NCI-H1930 (cell line): ENCODE data around the gene HOXB1.

Experiments
- DNase-seq, 2 experiments: peaks; one replicate each; lab custom pipeline; 2025; lab: John Stamatoyannopoulos, UW

Gene HOXB1

GRCh38 chr17:48554412-48555257 lies 23.8 kb upstream of the HOXB1 start:
- no peak for DNase-seq

- no peak for DNase-seq
Observed at GRCh38 chr17:48553826-48554225, 23.0 kb upstream of the HOXB1 start.

- DNase-seq = no peak
Observed at GRCh38 chr17:48553190-48553547, 22.4 kb upstream of the HOXB1 start.

- peak; percentile 35 to 42 for DNase-seq
Observed at GRCh38 chr17:48552466-48553189, 21.8 kb upstream of the HOXB1 start.

- peak in 1 of 2 experiments; percentile 32 for DNase-seq
Observed at GRCh38 chr17:48551596-48552465, 21.0 kb upstream of the HOXB1 start.

GRCh38 chr17:48551214-48551555 lies 20.4 kb upstream of the HOXB1 start:
- DNase-seq = peak in 1 of 2 experiments; percentile 17

GRCh38 chr17:48550502-48551213 lies 19.8 kb upstream of the HOXB1 start:
- DNase-seq = peak; percentile 81 to 91

- no peak for DNase-seq
Observed at GRCh38 chr17:48549914-48550501, 19.2 kb upstream of the HOXB1 start.

- peak in 1 of 2 experiments; percentile 31 for DNase-seq
Observed at GRCh38 chr17:48549281-48549630, 18.4 kb upstream of the HOXB1 start.

GRCh38 chr17:48548523-48549280 lies 17.9 kb upstream of the HOXB1 start:
- peak in 1 of 2 experiments; percentile 32 for DNase-seq

GRCh38 chr17:48547808-48548522 lies 17.2 kb upstream of the HOXB1 start:
- DNase-seq = peak; percentile 42 to 46

GRCh38 chr17:48546924-48547807 lies 16.4 kb upstream of the HOXB1 start:
- peak in 1 of 2 experiments; percentile 40 for DNase-seq

- peak in 1 of 2 experiments; percentile 40 for DNase-seq
Observed at GRCh38 chr17:48546137-48546923, 15.5 kb upstream of the HOXB1 start.

- DNase-seq = no peak
Observed at GRCh38 chr17:48545539-48545938, 14.7 kb upstream of the HOXB1 start.

GRCh38 chr17:48545022-48545375 lies 14.2 kb upstream of the HOXB1 start, which contains the start of gene HOXB2:
TSS of gene HOXB2 (minus strand) at chr17:48545109. CDS start at chr17:48544911, 198 bp downstream.
- DNase-seq = peak; percentile 61 to 71

GRCh38 chr17:48544349-48545021 lies 13.7 kb upstream of the HOXB1 start:
- peak in 1 of 2 experiments; percentile 53 for DNase-seq

- DNase-seq = no peak
Observed at GRCh38 chr17:48543854-48544348, 13.1 kb upstream of the HOXB1 start.
